Measurements from ENCODE around the gene PLEKHG4B.
"Not testable (repeated sequence)": the region's sequence is repeated elsewhere in the genome, so short reads cannot be mapped to it uniquely, and the experiment has no call there.

PLEKHG4B gene

GRCh38 chr5:91556-92263 is at the start of gene PLEKHG4B:
Gene PLEKHG4B (plus strand): TSS chr5:92168. CDS start chr5:92232, 64 bp downstream.
- Histone ChIP-seq H3K4me2 (ENCODE audit: low read depth, low read length) (no peak within 1 kb of the TSS; the same call in 1 of the 2 replicates), H2AFZ (ENCODE audit: low read length) (no peak within 1 kb of the TSS), H3K9me2 (replicated peaks; ENCODE audit: insufficient read depth, low read length) (no peaks in the 10 kb centered on the region), H3K27me3 (replicated peaks; ENCODE audit: insufficient read depth, low read length) (peaks cover 72% of the 10 kb centered on the region), H3K9ac (ENCODE audit: low read length) (no peak within 1 kb of the TSS), H4K20me1 (ENCODE audit: insufficient read depth, low read length) (no peaks in the 10 kb centered on the region), H3K79me2 (ENCODE audit: low read length) (no peaks in the 10 kb centered on the region), H3K4me1 (ENCODE audit: low read length) (no peaks in the 10 kb centered on the region), H3K9me3 (replicated peaks; ENCODE audit: insufficient read depth, low read length) (no peaks in the 10 kb centered on the region), H3K36me3 (replicated peaks; ENCODE audit: insufficient read depth, low read length) (no peaks in the 10 kb centered on the region), H3K27ac (ENCODE audit: low read length) (no peak within 1 kb of the TSS), H3K4me3 (ENCODE audit: low read length) (no peak within 1 kb of the TSS), H3F3A (ENCODE audit: insufficient read depth, low read length) (peaks cover 3% of the 10 kb centered on the region; the same call in 1 of the 2 replicates)
- no peak for DNase-seq
- TF ChIP-seq EZH2phosphoT487 (IDR thresholded peaks at IDR 0.05; ENCODE audit: low read length) (no peak), EZH2 (optimal IDR thresholded peaks at IDR 0.05; ENCODE audit: low read depth, low read length) (no peak), CTCF (IDR thresholded peaks at IDR 0.05; ENCODE audit: low read length) (no peak)

DNA sequence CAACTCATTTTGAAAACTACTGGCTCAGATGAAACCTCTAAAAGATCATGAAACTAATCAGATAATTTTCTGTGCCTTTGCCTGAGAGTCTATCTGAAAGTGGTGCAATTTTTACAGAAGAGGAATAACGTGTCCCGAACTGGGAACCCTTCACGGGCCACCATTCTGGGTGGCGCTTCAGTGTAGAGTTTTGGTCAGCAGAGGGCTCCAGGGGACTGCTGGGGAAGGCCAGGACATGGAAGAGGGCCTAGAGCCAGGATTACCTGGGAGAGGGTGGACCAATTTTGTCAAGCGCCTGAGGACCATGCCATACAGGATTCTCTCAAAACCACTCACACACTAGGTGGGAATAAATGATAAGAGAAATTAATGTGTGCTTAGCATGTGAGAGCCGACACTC is 49.7 kb upstream of the PLEKHG4B start:
- H3K4me1 ChIP-seq (ENCODE audit: low read length) = peaks cover 12% of the 10 kb centered on the region; the same call in 1 of the 2 replicates
- no peaks in the 10 kb centered on the region for H4K20me1 ChIP-seq (ENCODE audit: insufficient read depth, low read length)
- no peaks in the 10 kb centered on the region for H3K27me3 ChIP-seq (replicated peaks; ENCODE audit: insufficient read depth, low read length)
- no peak overlapping the region for H2AFZ ChIP-seq (ENCODE audit: low read length)
- no peak overlapping the region for H3K4me3 ChIP-seq (ENCODE audit: low read length)
- DNase-seq = no peak
- H3K9me3 ChIP-seq (replicated peaks; ENCODE audit: insufficient read depth, low read length) = no peaks in the 10 kb centered on the region
- H3K4me2 ChIP-seq (ENCODE audit: low read depth, low read length) = no peak overlapping the region
- H3K79me2 ChIP-seq (ENCODE audit: low read length) = no peaks in the 10 kb centered on the region
- H3K36me3 ChIP-seq (replicated peaks; ENCODE audit: insufficient read depth, low read length) = no peaks in the 10 kb centered on the region
- TF ChIP-seq CTCF (IDR thresholded peaks at IDR 0.05; ENCODE audit: low read length) (peak; percentile 32), EZH2 (optimal IDR thresholded peaks at IDR 0.05; ENCODE audit: low read depth, low read length) (no peak)
- H3F3A ChIP-seq (ENCODE audit: insufficient read depth, low read length) = peaks cover 12% of the 10 kb centered on the region
- H3K27ac ChIP-seq (ENCODE audit: low read length) = no peak overlapping the region
- H3K9me2 ChIP-seq (replicated peaks; ENCODE audit: insufficient read depth, low read length) = no peaks in the 10 kb centered on the region
- no peak overlapping the region for H3K9ac ChIP-seq (ENCODE audit: low read length)

DNA sequence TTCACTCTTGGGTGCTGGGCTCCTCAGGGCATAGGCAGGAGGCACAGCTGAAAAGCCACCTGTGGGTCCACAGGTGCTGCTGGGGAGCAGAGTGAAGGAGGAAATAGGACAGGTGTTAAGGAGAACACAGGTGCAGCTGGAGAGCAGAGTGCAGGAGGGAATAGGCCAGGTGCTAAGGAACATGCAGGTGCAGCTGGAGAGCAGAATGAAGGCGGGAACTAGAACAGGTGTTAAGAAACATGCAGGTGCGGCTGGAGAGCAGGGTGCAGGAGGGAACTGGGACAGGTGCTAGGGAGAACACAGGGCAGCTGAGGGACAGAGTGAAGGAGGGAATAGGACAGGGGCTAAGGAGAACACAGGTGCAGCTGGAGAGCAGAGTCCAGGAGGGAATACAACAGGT is 43.8 kb upstream of the PLEKHG4B start:
- DNase-seq = peak; percentile 39
- Histone ChIP-seq H3K27ac (ENCODE audit: low read length) (no peak overlapping the region), H3K4me3 (ENCODE audit: low read length) (no peak overlapping the region), H3K9ac (ENCODE audit: low read length) (no peak overlapping the region), H3K27me3 (replicated peaks; ENCODE audit: insufficient read depth, low read length) (peaks cover 8% of the 10 kb centered on the region; the same call in 1 of the 2 replicates), H3K36me3 (replicated peaks; ENCODE audit: insufficient read depth, low read length) (no peaks in the 10 kb centered on the region), H3K9me2 (replicated peaks; ENCODE audit: insufficient read depth, low read length) (no peaks in the 10 kb centered on the region), H3K79me2 (ENCODE audit: low read length) (no peaks in the 10 kb centered on the region), H2AFZ (ENCODE audit: low read length) (no peak overlapping the region), H3K9me3 (replicated peaks; ENCODE audit: insufficient read depth, low read length) (no peaks in the 10 kb centered on the region), H3K4me1 (ENCODE audit: low read length) (peaks cover 12% of the 10 kb centered on the region; the same call in 1 of the 2 replicates), H4K20me1 (ENCODE audit: insufficient read depth, low read length) (no peaks in the 10 kb centered on the region), H3K4me2 (ENCODE audit: low read depth, low read length) (no peak overlapping the region), H3F3A (ENCODE audit: insufficient read depth, low read length) (peaks cover 15% of the 10 kb centered on the region)
- no peak for TF ChIP-seq EZH2 (optimal IDR thresholded peaks at IDR 0.05; ENCODE audit: low read depth, low read length)
- TF ChIP-seq EZH2phosphoT487 (IDR thresholded peaks at IDR 0.05; ENCODE audit: low read length) = no peak
- TF ChIP-seq CTCF (IDR thresholded peaks at IDR 0.05; ENCODE audit: low read length) = no peak

DNA sequence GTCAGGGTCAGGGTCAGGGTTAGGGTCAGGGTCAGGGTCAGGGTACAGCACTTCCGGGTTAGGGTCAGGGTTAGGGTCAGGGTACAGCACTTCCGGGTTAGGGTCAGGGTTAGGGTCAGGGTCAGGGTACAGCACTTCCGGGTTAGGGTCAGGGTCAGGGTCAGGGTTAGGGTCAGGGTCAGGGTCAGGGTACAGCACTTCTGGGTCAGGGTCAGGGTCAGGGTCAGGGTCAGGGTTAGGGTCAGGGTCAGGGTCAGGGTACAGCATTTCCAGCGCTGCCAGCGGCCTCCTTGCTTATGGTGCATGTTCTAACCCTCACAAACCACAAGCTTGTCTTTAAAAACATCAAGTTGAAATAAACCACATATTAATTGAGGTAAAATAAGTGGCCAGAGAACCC is 42.4 kb upstream of the PLEKHG4B start:
- H4K20me1 ChIP-seq (ENCODE audit: insufficient read depth, low read length); DNase-seq; H3K4me3 ChIP-seq (ENCODE audit: low read length); H3K36me3 ChIP-seq (replicated peaks; ENCODE audit: insufficient read depth, low read length); H3K9ac ChIP-seq (ENCODE audit: low read length); H3K9me3 ChIP-seq (replicated peaks; ENCODE audit: insufficient read depth, low read length); H2AFZ ChIP-seq (ENCODE audit: low read length); H3K27me3 ChIP-seq (replicated peaks; ENCODE audit: insufficient read depth, low read length); H3K79me2 ChIP-seq (ENCODE audit: low read length); H3K9me2 ChIP-seq (replicated peaks; ENCODE audit: insufficient read depth, low read length); H3K27ac ChIP-seq (ENCODE audit: low read length); H3K4me2 ChIP-seq (ENCODE audit: low read depth, low read length): not testable (repeated sequence)
- H3F3A ChIP-seq (ENCODE audit: insufficient read depth, low read length) = peaks cover 15% of the 10 kb centered on the region
- H3K4me1 ChIP-seq (ENCODE audit: low read length) = peaks cover 12% of the 10 kb centered on the region; the same call in 1 of the 2 replicates

All from MM.1S (cell line).